ENCODE results near the gene CLK1.

DNA sequence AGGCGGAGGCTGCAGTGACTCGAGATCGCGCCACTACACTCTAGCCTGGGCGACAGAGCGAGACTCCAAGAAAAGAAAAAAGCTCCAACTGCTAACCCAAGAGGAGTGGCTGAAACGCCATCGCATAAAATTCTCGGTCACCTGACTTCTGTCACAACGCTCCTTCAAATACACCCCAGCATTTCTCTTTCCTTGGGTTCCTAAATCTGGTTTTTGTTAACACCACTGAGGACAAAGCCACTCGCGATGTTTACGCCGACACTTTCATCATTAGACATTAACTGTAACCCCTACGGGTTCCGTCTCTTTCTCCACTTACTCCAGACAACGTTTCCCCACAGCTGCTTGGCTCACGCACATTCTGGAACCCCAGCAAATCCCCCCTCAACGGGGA lies 679 bp downstream of the CLK1 start:
- TF ChIP-seq, protein P1, sequence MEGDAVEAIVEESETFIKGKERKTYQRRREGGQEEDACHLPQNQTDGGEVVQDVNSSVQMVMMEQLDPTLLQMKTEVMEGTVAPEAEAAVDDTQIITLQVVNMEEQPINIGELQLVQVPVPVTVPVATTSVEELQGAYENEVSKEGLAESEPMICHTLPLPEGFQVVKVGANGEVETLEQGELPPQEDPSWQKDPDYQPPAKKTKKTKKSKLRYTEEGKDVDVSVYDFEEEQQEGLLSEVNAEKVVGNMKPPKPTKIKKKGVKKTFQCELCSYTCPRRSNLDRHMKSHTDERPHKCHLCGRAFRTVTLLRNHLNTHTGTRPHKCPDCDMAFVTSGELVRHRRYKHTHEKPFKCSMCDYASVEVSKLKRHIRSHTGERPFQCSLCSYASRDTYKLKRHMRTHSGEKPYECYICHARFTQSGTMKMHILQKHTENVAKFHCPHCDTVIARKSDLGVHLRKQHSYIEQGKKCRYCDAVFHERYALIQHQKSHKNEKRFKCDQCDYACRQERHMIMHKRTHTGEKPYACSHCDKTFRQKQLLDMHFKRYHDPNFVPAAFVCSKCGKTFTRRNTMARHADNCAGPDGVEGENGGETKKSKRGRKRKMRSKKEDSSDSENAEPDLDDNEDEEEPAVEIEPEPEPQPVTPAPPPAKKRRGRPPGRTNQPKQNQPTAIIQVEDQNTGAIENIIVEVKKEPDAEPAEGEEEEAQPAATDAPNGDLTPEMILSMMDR (IDR thresholded peaks at IDR 0.05; ENCODE audit: insufficient read depth, low read length, poor library complexity, severe bottlenecking): no peak
- TF ChIP-seq EZH2phosphoT487 (conservative IDR thresholded peaks at IDR 0.05; ENCODE audit: low read length): no peak
